ENCODE data around the gene RPL10.

The RPL10 gene

GRCh38 chrX:154401918-154402621 lies 3.9 kb downstream of the RPL10 start:
- no peak for DNase-seq

DNA sequence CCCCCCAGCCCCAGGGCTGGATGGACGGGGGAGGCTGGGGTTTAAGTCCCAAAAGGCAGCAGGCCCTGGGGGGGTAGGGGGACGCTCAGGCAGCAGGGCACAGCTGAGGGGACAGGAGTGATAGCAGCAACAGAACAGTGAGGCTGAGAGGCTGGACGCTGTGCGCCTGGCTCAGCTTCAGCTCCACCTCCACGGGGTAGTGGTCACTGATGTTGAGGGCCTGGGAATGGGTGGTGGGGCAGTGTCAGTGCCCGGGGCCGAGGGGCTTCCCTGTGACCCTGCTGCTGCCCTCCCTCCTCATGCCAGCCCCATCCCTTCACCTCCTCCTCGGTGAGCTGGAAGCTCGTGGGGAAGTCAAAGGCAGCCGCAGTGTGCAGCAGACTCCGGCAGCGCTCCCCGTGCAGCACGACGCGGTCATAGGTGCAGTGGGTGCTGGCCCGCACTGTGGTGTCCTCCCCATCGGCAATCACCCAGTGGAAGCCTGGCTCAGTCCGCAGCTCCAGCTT lies 4.5 kb downstream of the RPL10 start:
- DNase-seq: no peak

- no peak for DNase-seq
These were observed 5.0 kb downstream of the RPL10 start for GRCh38 chrX:154403192-154403591.

- DNase-seq: no peak
These were observed 5.7 kb downstream of the RPL10 start for GRCh38 chrX:154403858-154404257.

- no peak for DNase-seq
These were observed 6.5 kb downstream of the RPL10 start for GRCh38 chrX:154404625-154405192.

DNA sequence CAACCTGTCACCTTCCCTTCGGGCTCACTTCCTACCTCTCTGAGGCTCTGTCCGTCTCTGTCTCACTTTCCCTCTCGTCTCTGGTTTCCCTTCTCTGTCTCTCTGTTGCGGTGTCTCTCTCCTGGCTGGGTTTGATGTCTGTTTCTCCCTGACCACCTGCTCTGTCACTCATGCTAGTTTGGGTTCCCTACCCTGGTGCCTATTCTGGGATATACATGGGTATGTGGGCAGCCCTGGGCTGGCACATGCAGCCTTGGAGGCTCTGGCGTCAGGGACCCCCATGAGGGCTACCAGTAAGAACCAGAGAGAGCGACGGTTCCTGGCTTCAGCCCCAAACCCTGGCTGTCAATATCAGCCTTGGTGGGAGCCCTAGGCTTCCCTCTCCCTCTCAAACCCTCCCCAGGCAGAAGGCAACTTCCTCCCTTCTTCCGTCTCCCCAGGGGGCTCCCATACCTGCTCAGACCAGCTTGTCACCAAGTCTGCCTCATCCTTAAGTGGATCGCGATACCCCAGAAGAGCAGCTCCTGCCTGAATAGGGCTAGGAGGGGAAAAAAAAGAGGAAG lies 10.6 kb downstream of the RPL10 start:
- no peak for DNase-seq

DNA sequence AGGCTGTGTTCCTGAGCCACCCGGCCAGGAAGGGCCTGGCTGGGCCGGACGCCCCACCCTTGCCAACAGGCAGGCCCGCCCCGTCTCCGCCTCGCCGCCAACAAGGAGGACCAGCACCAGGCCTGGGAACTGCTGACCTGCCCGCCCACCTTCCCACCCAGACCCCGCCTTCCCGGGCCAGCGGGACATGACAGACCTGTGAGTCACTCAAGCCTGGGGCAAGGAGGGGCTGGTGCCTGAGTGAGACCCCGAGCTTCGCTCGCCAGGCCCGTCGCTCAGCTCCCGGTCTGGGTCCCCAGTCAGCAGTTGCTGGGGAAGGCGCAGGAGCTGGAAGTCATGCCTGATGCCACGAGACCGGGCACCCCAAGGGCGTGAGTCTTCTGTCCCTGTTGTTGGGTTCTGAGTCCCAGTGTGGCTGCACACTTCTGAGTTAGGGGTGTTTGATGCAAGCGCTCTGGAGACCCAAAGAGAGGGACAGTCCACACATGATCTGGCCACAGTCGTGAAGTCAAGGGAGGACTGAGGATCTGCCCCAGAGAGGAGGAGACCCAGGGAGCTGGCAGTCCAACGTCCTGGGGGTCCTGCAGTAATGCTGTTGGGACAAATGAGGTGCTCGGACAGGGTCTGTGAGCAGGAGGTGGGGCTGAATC lies 11.2 kb downstream of the RPL10 start, which contains the start of gene DNASE1L1:
DNASE1L1 (minus strand) TSS at position 33 of the 650 bp plus-strand sequence. CDS start 3,686 bp downstream, outside the sequence.
- no peak for DNase-seq

DNA sequence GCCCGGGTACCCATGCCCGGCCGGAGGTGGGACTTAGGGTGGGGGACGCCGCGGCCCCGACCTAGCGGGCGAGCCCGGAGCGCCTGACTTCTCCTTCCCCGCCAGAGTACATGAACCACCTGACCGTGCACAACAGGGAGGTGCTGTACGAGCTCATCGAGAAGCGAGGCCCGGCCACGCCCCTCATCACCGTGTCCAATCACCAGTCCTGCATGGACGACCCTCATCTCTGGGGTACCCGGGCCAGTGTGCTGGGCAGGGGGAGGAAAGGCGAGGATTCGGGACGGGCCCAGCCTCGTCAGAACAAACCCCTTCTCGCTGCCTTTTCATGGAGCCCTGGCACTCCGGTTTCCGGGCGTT lies 13.8 kb downstream of the RPL10 start:
- peak in 1 of 2 experiments; percentile 27 for DNase-seq

- DNase-seq: no peak
These were observed 14.3 kb downstream of the RPL10 start for GRCh38 chrX:154412468-154412867.

DNA sequence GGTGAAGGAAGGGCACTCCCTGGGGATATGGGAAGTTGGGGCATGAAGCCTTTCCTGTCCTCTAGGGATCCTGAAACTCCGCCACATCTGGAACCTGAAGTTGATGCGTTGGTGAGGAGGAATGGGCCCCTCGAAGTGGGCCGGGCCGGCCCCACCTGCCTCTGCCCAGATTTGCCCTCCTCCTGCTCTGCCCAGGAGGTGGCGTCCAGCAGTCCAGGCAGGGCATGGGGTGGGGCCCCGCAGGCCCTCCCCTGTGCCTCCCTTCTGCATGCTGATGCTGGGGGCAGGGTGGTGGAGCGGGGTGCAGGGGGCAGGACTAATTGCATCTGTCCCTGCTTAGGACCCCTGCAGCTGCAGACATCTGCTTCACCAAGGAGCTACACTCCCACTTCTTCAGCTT lies 15.0 kb downstream of the RPL10 start:
- DNase-seq: no peak

GRCh38 chrX:154417157-154417556 lies 19.0 kb downstream of the RPL10 start:
- DNase-seq: no peak

DNA sequence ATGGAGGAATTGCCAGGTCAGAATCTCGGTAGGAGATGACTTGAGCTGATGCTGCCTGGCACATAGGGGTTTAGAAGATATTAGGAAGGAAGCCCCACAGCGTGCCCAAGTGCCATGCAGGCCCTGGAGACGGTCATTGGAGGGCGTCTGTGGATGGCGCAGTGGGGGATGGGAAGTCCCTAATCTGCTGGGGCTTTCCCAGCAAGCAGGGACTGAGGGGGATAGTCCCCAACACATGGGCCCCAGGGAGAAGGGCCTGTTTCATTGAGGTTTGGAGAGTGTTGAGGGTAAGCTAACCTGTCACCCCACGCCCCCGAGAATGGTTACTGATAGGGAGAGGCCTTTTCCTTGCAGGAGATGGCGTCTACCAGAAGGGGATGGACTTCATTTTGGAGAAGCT lies 21.0 kb downstream of the RPL10 start:
- DNase-seq: no peak

DNA sequence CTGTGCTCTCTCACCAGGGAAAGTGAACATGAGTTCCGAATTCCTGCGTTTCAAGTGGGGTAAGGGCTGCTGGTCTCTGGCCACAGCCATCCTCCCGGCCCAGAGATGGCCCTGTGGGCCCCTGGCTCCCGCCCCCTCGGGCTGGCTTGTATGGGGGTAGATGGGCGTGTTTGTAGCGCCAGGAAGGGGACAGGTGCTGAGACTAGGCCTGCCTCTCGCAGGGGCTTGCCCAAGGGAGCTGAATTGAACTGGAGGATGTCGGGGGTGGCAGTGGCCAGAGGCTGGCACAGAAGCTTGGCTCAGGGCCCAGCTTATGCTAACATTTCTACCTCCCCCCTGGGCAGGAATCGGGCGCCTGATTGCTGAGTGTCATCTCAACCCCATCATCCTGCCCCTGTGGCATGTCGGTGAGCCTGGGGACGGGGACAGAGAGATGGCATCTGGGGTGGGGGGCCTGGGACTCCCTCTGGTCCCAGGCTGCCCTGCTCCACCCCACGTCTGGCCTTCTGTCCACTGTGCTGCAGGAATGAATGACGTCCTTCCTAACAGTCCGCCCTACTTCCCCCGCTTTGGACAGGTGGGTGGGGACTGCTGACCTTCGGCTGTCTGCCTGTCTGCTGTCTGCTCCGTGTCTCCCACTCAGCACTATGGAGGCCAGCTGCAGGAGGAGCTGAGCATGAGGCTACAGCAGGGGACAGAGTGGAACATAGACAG lies 21.7 kb downstream of the RPL10 start:
- DNase-seq: no peak

- no peak for DNase-seq
These were observed 22.2 kb downstream of the RPL10 start for GRCh38 chrX:154420402-154420756.

DNA sequence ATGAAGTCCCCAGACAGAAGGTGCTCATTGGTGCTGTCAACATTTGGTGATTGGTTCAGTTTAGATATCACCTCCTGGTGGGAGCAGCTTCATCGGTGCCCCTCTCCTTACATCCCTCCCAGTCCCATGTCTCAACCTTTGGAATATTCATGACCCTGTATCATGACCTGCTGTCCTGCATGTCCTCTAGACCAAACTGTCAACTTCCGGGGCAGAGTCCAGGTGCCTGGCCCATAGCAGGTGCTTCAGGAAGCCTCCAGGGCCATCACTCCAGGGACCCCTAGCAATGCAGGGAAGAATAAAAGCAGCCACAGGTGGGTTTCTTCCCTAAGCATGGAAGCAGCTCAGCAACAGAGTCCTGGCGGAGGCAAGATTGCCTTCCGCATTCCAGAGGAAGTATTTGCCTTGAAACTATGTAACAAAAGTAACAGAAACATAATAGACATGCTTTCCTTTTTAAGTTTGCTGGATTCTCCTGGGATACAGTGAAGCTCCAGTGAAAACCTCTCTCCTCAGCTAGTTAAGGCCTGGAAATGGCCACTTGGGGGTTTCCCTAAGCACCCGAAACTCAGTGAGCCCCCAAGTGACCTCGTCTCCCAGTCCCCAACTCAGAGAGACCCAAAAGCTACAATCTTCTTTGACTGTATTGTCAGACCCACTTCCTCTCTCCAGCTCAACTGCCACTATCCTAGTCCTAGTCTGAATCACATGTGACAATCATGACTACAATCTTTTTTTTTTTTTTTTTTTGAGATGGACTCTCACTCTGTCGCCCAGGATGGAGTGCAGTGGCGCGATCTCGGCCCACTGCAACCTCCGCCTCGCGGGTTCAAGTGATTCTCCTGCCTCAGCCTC lies 29.0 kb downstream of the RPL10 start:
- no peak for DNase-seq

- DNase-seq: peak; percentile 79 to 83
These were observed 30.3 kb downstream of the RPL10 start, which contains the start of gene ATP6AP1 for GRCh38 chrX:154428176-154429171. Gene ATP6AP1 (plus strand): TSS chrX:154428677. CDS start chrX:154428693, 16 bp downstream.

GRCh38 chrX:154429711-154430110 lies 31.5 kb downstream of the RPL10 start:
- DNase-seq: no peak

- DNase-seq: no peak
These were observed 32.3 kb downstream of the RPL10 start for GRCh38 chrX:154430479-154430878.

DNA sequence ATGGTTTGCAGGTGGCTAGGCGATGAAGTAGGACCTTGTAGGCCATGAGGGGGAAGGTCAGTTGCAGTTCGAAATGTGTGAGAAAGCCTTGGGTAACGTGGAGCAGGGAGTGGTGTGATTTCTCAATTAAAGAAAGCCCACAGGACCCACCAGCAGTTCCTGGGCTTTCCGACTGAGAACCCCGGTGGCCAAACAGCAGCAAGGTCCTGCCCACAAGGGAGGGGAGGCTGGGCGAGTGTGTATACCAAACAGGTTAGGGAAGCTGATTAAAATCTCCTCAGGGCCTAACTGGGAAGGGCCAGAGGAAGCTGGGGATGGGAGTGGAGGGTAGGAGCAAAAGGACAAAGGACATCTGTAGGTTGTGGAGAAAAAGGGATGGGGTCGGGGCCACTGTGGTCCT lies 32.7 kb downstream of the RPL10 start:
- no peak for DNase-seq

GRCh38 chrX:154431341-154431740 lies 33.2 kb downstream of the RPL10 start:
- DNase-seq: no peak

GRCh38 chrX:154432210-154432609 lies 34.0 kb downstream of the RPL10 start:
- no peak for DNase-seq
